ENCODE data around the gene P3H2. TPM values are rescaled to one million over a fixed set of nuclear protein-coding genes. Genes with fewer than 3 reads are reported as not detected.

Gene P3H2
- total RNA-seq, 2 experiments from 2014 or later = not detected

DNA sequence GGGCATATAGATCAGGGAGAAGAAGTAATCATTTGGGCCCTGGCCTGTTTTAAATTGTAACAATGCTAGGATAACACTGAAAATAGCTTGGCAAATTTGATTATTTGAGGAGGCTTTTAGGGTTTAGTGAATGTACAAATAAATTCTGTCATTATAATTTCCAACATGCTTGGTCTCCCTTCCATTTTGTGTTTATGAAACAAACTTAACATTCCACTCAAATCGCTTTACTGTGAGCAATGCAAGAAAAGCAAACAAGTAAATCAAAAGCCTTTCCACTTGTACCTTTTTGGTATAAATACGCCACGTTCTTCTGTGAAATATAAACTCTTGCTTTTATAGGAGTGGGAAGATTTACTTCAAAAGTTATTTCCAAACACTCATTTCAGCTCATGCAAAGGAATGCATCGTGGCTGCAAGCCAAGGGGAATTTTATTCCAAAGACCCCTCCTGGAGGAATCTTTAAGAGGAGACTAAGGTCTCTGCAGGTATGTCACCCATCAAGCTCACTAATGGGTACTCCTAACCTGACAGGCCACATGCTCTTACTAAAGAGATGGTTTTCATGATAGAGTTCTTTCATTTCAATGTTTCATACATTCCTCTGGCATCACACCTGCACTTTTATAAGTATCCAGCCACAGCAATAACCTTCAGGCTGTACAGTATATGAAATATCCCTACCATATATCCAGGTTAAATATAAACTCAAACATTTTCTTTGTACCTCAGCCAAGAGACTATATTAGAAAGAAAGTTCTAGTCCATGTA is 115.2 kb downstream of the P3H2 start:
- CTCF ChIA-PET = no interaction called here
- Mint-ChIP-seq H3K4me1 (no peaks in the 10 kb centered on the region), H3K9me3 (ENCODE audit: low read depth) (no peaks in the 10 kb centered on the region), H3K4me3 (no peak overlapping the region), H3K36me3 (no peaks in the 10 kb centered on the region), H3K27ac (no peak overlapping the region), H3K27me3 (peaks cover 12% of the 10 kb centered on the region)
- DNase-seq (no peak), ATAC-seq (no peak)

DNA sequence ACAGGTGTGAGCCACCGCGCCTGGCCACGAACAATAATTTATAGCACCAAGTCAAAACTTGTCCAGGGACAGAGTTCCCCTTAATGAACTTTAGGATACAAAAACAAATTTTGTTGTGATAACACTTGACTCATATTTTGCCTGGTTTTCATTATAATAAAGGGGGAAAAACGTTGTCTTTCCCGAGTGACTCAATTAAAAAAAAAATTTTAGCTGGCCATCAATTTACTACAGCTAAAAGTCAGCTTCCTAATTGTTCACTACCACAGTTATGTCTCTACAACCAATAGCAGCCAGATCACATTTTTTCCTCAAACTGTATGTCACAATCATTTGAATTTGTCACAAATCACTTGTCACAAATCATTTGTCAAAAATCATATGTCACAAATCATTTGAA is 116.0 kb downstream of the P3H2 start:
- no peak for ATAC-seq
- no peaks in the 10 kb centered on the region for H3K36me3 Mint-ChIP-seq
- H3K9me3 Mint-ChIP-seq (ENCODE audit: low read depth) = no peaks in the 10 kb centered on the region
- H3K27me3 Mint-ChIP-seq = peaks cover 13% of the 10 kb centered on the region
- no peak overlapping the region for H3K27ac Mint-ChIP-seq
- H3K4me1 Mint-ChIP-seq = no peaks in the 10 kb centered on the region
- DNase-seq = no peak
- no peak overlapping the region for H3K4me3 Mint-ChIP-seq
- CTCF ChIA-PET = no interaction called here

DNA sequence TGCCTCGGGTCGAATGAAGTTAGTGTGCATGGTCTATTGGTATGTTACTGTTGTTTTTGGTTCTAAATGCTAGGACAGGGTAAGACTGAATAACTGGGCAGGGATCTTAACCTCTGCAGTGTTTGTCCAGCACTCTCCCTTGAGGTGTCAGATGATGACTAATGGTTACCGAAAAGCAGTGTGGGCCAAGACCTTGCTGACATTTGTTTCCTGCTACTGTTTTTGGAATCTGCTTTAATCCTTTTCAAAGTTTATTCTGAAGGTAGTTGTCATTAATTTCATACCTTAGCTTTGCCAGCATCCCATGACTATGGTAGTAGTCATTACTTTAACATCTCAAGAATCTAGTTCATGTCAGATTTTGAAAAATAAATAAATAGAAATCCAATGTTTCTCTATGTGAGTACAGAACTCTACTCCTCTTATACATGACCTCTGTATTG is 117.0 kb downstream of the P3H2 start:
- CTCF ChIA-PET = no interaction called here
- no peak overlapping the region for H3K27ac Mint-ChIP-seq
- no peaks in the 10 kb centered on the region for H3K36me3 Mint-ChIP-seq
- ATAC-seq = no peak
- H3K27me3 Mint-ChIP-seq = peaks cover 13% of the 10 kb centered on the region
- H3K4me1 Mint-ChIP-seq = no peaks in the 10 kb centered on the region
- no peak overlapping the region for H3K4me3 Mint-ChIP-seq
- no peak for DNase-seq
- H3K9me3 Mint-ChIP-seq (ENCODE audit: low read depth) = no peaks in the 10 kb centered on the region

DNA sequence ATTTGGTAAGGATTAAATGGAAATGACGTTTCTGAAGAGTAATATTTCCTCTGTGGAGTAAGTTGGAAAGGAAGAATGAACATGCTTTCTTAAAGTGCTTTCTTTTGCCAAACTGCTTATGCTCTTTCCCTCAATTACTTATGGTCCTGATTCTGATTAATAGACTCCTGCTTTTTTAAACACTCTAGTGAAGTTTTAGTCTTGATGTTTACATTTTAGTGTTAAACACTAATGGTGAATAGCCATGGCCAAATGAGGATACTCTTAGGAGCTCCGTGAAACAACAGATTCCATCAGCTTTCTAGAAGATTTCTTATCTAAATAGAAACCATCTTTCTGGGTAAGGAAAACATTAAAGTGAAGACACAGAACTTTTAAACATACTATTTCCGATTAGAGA is 117.6 kb downstream of the P3H2 start:
- CTCF ChIA-PET = no interaction called here
- H3K4me1 Mint-ChIP-seq = no peaks in the 10 kb centered on the region
- H3K36me3 Mint-ChIP-seq = no peaks in the 10 kb centered on the region
- H3K27ac Mint-ChIP-seq = no peak overlapping the region
- peaks cover 13% of the 10 kb centered on the region for H3K27me3 Mint-ChIP-seq
- H3K4me3 Mint-ChIP-seq = no peak overlapping the region
- DNase-seq (no peak), ATAC-seq (no peak)
- no peaks in the 10 kb centered on the region for H3K9me3 Mint-ChIP-seq (ENCODE audit: low read depth)

DNA sequence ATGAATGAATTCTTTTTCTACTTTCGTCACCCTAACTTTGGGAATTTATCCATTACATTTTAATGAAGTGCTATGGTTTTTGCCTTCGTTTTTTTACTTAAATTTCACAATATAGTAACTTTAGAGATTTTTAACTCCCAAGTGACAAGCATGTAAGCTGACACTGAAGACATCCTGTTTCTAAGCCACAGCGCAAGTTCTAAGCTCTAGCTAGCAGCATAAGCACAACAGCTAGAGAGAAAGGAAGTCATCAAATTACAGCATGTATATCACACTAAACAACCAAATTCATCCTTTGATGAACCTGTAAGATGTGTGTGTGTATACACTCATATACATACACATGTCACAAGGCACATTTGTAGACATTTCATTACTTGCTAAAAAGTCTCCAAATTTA is 119.3 kb downstream of the P3H2 start:
- Mint-ChIP-seq H3K4me1 (no peaks in the 10 kb centered on the region), H3K4me3 (no peak overlapping the region), H3K27ac (no peak overlapping the region), H3K36me3 (no peaks in the 10 kb centered on the region), H3K9me3 (ENCODE audit: low read depth) (no peaks in the 10 kb centered on the region), H3K27me3 (peaks cover 9% of the 10 kb centered on the region)
- ATAC-seq (no peak), DNase-seq (no peak)
- CTCF ChIA-PET = no interaction called here

DNA sequence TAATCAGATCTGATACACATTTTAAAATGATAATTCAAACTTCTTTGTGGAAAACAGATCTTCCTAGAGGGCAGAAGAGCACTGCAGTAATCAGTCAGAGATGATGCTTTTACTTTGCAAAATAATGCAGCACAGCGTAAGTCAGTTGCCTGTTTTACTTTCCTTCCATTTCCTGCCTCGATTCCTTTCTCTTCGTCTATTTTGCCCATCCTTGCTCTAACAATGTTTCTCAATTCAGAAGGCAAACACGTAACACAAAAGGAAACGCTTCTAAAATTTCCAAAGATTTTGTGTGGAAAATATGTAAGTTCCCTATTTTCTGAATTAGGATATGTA is 119.9 kb downstream of the P3H2 start:
- Mint-ChIP-seq H3K36me3 (no peaks in the 10 kb centered on the region), H3K4me3 (no peak overlapping the region), H3K27ac (no peak overlapping the region), H3K27me3 (peaks cover 8% of the 10 kb centered on the region), H3K9me3 (ENCODE audit: low read depth) (no peaks in the 10 kb centered on the region), H3K4me1 (no peaks in the 10 kb centered on the region)
- CTCF ChIA-PET = no interaction called here
- no peak for ATAC-seq
- DNase-seq = no peak

DNA sequence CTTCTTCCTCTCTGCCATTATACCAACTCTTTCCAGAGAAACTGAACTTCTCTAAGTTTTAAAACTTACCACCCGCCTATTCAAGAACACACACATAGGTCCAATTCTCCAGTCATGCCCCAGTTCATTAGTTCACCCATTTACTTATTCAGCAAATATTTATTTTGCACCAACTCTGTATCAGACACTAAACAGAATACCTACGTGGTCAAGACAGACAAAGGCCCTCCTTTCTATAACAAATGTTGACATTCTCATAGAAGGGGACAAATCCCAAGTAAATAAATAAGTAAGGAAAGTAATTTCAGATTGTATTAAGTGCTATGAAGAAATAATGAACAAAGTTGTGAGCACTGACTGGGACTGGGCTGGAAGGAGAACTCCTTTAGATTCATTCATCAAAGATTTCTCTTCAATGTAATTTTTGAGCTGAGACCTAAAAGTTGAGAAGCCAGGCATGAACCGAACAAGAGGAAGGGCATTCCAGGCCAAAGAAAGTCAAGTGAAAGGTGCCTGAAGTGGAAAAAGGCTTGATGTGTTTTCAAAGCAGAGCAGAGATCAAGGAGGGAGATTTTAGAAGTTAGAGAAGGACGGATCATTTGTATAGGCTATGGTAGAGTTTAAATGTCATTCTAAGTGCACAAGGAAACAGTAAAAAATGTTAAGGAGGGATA is 120.4 kb downstream of the P3H2 start:
- CTCF ChIA-PET = no interaction called here
- H3K4me1 Mint-ChIP-seq = no peaks in the 10 kb centered on the region
- no peak for ATAC-seq
- H3K36me3 Mint-ChIP-seq = no peaks in the 10 kb centered on the region
- H3K27me3 Mint-ChIP-seq = peaks cover 8% of the 10 kb centered on the region
- DNase-seq = no peak
- H3K9me3 Mint-ChIP-seq (ENCODE audit: low read depth) = no peaks in the 10 kb centered on the region
- no peak overlapping the region for H3K27ac Mint-ChIP-seq
- no peak overlapping the region for H3K4me3 Mint-ChIP-seq

DNA sequence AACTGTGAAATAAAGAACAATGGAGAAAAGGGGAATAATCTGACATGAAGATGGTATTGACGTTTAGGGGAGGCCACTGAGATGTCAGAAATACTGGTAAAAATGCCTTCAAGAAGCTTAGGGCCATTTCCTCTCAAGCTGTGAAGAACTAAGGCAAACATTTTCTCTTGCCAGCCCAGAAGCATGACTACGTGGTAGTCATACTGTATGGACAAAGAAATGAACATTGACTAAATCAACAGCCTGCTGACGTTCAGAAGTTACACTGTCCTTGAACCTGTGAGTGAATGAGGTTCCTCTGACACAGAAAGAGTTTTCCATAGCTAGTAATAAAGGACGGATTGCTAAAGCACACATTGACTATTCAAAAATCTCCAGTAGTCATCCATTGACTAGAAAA is 121.0 kb downstream of the P3H2 start:
- Mint-ChIP-seq H3K27me3 (peaks cover 8% of the 10 kb centered on the region), H3K9me3 (ENCODE audit: low read depth) (no peaks in the 10 kb centered on the region), H3K4me1 (no peaks in the 10 kb centered on the region), H3K36me3 (no peaks in the 10 kb centered on the region), H3K4me3 (no peak overlapping the region), H3K27ac (no peak overlapping the region)
- DNase-seq (no peak), ATAC-seq (no peak)
- CTCF ChIA-PET = no interaction called here

DNA sequence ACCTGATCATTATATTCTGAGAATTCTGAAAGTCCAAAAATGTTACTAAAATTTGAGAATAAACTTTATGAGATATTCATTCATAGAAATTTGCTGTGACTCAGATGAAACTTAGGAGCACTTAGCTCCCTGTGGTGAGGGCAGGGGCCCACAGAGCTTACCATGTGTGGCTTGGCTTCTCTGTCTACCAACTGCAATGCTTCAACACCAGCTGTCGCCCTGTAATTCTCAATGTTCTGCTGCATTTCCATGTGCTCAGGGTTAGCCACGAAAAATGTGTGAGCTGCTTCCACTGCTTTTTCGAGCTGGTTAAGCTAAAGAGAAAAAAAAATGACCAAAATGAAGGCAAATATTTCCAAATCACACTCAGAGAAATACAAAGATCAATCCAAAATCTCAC is 125.6 kb downstream of the P3H2 start:
- H3K4me3 Mint-ChIP-seq = no peak overlapping the region
- H3K36me3 Mint-ChIP-seq = no peaks in the 10 kb centered on the region
- CTCF ChIA-PET = no interaction called here
- no peaks in the 10 kb centered on the region for H3K9me3 Mint-ChIP-seq (ENCODE audit: low read depth)
- H3K27ac Mint-ChIP-seq = no peak overlapping the region
- ATAC-seq = no peak
- peaks cover 3% of the 10 kb centered on the region for H3K27me3 Mint-ChIP-seq
- no peak for DNase-seq
- no peaks in the 10 kb centered on the region for H3K4me1 Mint-ChIP-seq

DNA sequence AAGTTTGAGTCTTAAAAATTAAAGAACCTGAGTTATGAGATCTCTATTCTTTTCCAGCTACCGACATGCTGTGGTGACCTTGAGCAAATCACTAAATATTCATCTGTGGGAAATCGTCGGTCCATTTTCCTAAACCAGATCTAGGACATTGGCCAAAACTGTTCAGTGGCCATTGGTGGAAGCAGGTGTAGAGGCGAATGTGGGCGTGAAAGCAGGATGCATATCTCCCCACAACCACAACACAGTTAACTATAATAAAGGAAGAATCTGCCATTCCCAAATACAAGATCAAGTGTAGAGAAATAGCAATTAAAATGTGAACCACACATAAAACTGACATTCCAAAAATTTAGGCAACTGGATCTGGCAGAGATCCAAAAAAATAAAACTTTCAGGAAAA is 129.9 kb downstream of the P3H2 start:
- no peaks in the 10 kb centered on the region for H3K36me3 Mint-ChIP-seq
- ATAC-seq (no peak), DNase-seq (no peak)
- H3K27me3 Mint-ChIP-seq = no peaks in the 10 kb centered on the region
- H3K27ac Mint-ChIP-seq = no peak overlapping the region
- H3K9me3 Mint-ChIP-seq (ENCODE audit: low read depth) = no peaks in the 10 kb centered on the region
- H3K4me3 Mint-ChIP-seq = no peak overlapping the region
- CTCF ChIA-PET = no interaction called here
- H3K4me1 Mint-ChIP-seq = no peaks in the 10 kb centered on the region

DNA sequence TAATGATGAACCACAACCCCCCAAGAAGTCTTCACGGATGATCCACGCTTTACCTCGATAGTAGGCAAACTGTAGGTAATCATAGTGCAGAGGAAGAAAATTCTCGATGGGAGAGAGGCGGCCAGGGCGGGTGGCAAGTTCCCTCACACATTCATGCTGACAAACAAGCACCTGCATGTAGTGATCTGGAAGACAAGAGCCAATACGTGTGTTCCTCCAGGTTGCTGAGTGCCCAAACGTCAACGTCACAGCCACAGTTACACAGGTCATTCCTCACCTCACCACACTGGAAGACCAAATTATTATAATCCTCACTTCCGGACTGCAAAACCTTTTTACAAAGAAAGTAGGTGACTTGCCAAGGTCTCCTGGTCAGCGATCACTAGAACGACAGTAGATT is 131.8 kb downstream of the P3H2 start:
- H3K9me3 Mint-ChIP-seq (ENCODE audit: low read depth) = no peaks in the 10 kb centered on the region
- no peaks in the 10 kb centered on the region for H3K4me1 Mint-ChIP-seq
- ATAC-seq = no peak
- no peaks in the 10 kb centered on the region for H3K27me3 Mint-ChIP-seq
- DNase-seq = no peak
- CTCF ChIA-PET = no interaction called here
- no peak overlapping the region for H3K4me3 Mint-ChIP-seq
- no peak overlapping the region for H3K27ac Mint-ChIP-seq
- H3K36me3 Mint-ChIP-seq = no peaks in the 10 kb centered on the region

DNA sequence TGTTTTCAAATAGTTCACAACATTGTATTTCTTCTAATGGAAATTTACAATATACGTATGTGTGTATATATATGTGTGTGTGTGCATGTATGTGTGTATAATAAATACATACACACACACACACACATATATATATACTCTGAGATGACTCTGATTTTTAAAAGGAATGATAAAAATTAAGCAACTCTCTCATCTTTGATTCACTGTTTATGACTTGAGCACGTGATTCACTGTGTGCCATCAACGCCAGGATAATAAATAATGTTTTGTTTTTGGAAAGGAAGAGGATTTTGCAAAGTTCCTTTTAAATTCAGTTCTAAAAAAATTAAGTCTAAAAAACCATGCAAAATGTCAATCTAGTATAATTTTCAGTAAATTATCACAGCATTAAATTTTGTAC is 132.4 kb downstream of the P3H2 start:
- H3K9me3 Mint-ChIP-seq (ENCODE audit: low read depth) = no peaks in the 10 kb centered on the region
- H3K27me3 Mint-ChIP-seq = no peaks in the 10 kb centered on the region
- CTCF ChIA-PET = no interaction called here
- DNase-seq = no peak
- ATAC-seq = no peak
- no peak overlapping the region for H3K4me3 Mint-ChIP-seq
- H3K36me3 Mint-ChIP-seq = no peaks in the 10 kb centered on the region
- no peak overlapping the region for H3K27ac Mint-ChIP-seq
- H3K4me1 Mint-ChIP-seq = no peaks in the 10 kb centered on the region

DNA sequence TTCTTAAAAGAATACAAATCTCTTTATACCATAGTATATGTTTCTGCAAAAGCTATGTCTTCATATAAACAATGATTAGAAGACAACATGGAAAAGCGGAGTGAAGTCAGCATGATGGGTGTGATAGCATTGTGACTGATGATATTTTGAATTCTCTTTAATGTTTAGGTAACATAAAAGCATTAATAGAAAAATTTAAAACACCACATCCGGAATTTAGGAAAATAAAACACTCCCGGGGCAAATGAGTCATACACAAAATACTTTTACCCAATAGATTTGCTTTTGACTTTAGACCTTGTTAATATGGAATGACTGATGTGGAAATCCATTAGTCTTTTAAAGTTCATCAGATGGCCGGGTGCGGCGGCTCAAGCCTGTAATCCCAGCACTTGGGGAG is 134.7 kb downstream of the P3H2 start:
- no peaks in the 10 kb centered on the region for H3K4me1 Mint-ChIP-seq
- CTCF ChIA-PET = no interaction called here
- ATAC-seq = no peak
- no peak overlapping the region for H3K4me3 Mint-ChIP-seq
- no peaks in the 10 kb centered on the region for H3K9me3 Mint-ChIP-seq (ENCODE audit: low read depth)
- no peak for DNase-seq
- peaks cover 2% of the 10 kb centered on the region for H3K27me3 Mint-ChIP-seq
- no peaks in the 10 kb centered on the region for H3K36me3 Mint-ChIP-seq
- no peak overlapping the region for H3K27ac Mint-ChIP-seq

DNA sequence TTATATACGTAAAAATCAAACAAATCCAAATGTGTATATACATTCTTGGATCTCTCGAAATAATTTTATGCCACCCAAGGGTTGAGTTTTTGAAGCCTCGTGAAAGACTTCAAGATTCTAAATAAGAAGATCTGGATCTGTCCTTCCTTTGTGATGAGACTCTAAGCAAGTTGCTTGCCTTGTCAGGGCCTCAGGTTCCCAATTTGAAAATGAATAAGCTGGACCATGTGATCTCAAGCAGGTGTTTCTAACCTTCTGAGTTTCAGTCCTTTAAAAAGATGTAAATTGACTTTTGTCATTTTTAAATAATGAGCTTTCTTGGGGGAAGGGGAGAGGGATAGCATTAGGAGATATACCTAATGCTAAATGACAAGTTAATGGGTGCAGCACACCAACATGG is 137.1 kb downstream of the P3H2 start:
- no peak for ATAC-seq
- H3K27ac Mint-ChIP-seq = no peak overlapping the region
- no peak for DNase-seq
- H3K4me3 Mint-ChIP-seq = no peak overlapping the region
- no peaks in the 10 kb centered on the region for H3K9me3 Mint-ChIP-seq (ENCODE audit: low read depth)
- no peaks in the 10 kb centered on the region for H3K4me1 Mint-ChIP-seq
- H3K27me3 Mint-ChIP-seq = peaks cover 2% of the 10 kb centered on the region
- H3K36me3 Mint-ChIP-seq = no peaks in the 10 kb centered on the region
- CTCF ChIA-PET = no interaction called here
